Jurkat, Clone E6-1 (cell line): ENCODE data around the gene MAN1B1.

ENCODE experiments used
- DNase-seq: peaks from one replicate; pipeline ENCODE4 v3.0.0-alpha.2; 2011; ENCODE audit warnings: low read depth, low spot score
- H3K4me3 ChIP-seq: 2 replicates; pipeline ENCODE4 v1.5.1; 2011; ENCODE audit warnings: mild to moderate bottlenecking, low read length, control low read depth, moderate library complexity

Gene MAN1B1

GRCh38 chr9:137080260-137081122, 6.3 kb upstream of the MAN1B1 start:
- no peak for DNase-seq

GRCh38 chr9:137082222-137082924, 4.4 kb upstream of the MAN1B1 start:
- no peak for DNase-seq
- no peak overlapping the region for H3K4me3 ChIP-seq

More at GRCh38 chr9:137080260-137081122, 6.3 kb upstream of the MAN1B1 start:
- H3K4me3 ChIP-seq, result no peak overlapping the region

GRCh38 chr9:137082925-137083290, 3.9 kb upstream of the MAN1B1 start:
- no peak overlapping the region for H3K4me3 ChIP-seq
- DNase-seq, result no peak

- H3K4me3 ChIP-seq, result no peak overlapping the region
- no peak for DNase-seq
These were observed 3.3 kb upstream of the MAN1B1 start for GRCh38 chr9:137083394-137084004.

GRCh38 chr9:137084526-137084925, 2.3 kb upstream of the MAN1B1 start:
- H3K4me3 ChIP-seq, result no peak overlapping the region
- DNase-seq, result no peak

GRCh38 chr9:137085920-137086530, 760 bp upstream of the MAN1B1 start:
- peak overlapping the region; percentile 72 for H3K4me3 ChIP-seq
- no peak for DNase-seq

- peak overlapping the region; percentile 72 for H3K4me3 ChIP-seq
- DNase-seq, result no peak
These were observed 682 bp downstream of the MAN1B1 start for GRCh38 chr9:137087409-137087925.

- no peak for DNase-seq
- H3K4me3 ChIP-seq, result no peak overlapping the region
These were observed 1.3 kb downstream of the MAN1B1 start for GRCh38 chr9:137088121-137088520.

GRCh38 chr9:137089232-137089947, 2.6 kb downstream of the MAN1B1 start:
- no peak overlapping the region for H3K4me3 ChIP-seq
- DNase-seq, result no peak

- peak overlapping the region; percentile 51 for H3K4me3 ChIP-seq
- peak; percentile 91 for DNase-seq
These were observed 9.1 kb downstream of the MAN1B1 start for GRCh38 chr9:137095664-137096517.

- DNase-seq, result no peak
- H3K4me3 ChIP-seq, result no peak overlapping the region
These were observed 10.2 kb downstream of the MAN1B1 start for GRCh38 chr9:137096785-137097546.

GRCh38 chr9:137097761-137098462, 11.1 kb downstream of the MAN1B1 start:
- no peak overlapping the region for H3K4me3 ChIP-seq
- no peak for DNase-seq

GRCh38 chr9:137099231-137099630, 12.4 kb downstream of the MAN1B1 start:
- no peak for DNase-seq
- no peak overlapping the region for H3K4me3 ChIP-seq

GRCh38 chr9:137103206-137103999, 16.6 kb downstream of the MAN1B1 start:
- no peak overlapping the region for H3K4me3 ChIP-seq
- no peak for DNase-seq

GRCh38 chr9:137105814-137106661, 19.3 kb downstream of the MAN1B1 start:
- no peak overlapping the region for H3K4me3 ChIP-seq
- no peak for DNase-seq
